Natural killer cell (primary cell): ENCODE results near the gene SNRPA1. TPM values are rescaled to one million over a fixed set of nuclear protein-coding genes. Genes with fewer than 3 reads are reported as not detected.
A peak's percentile ranks its signal among the peaks of the same experiment; 100 is the strongest.

ENCODE experiments used
- ATAC-seq, 3 donors: fragments of 150-1000 bp in 2 of 3; fragments of 200-7000 bp in 1 of 3; cut with Tn5 transposase; 1 replicate in 1 of 3; 2 replicates in 2 of 3; pipeline ENCODE4 v1.10.0; 2021; ENCODE audit warnings: mild to moderate bottlenecking in 2 of 3, moderate library complexity in 2 of 3
- DNase-seq, 2 donors: peaks; one replicate each; pipeline versions ENCODE4 v3.0.0 to v3.0.0-alpha.2; 2013 to 2021; ENCODE audit warnings: mixed read lengths in 1 of 2
- H3K27ac ChIP-seq: one replicate; pipeline ENCODE4 v1.5.1; 2013; ENCODE audit warnings: mild to moderate bottlenecking, low read length
- H3K27me3 ChIP-seq: one replicate; pipeline ENCODE4 v1.6.1; 2013; ENCODE audit warnings: low read length; ENCODE audit not compliant: control insufficient read depth, insufficient read depth
- H3K36me3 ChIP-seq: one replicate; pipeline ENCODE4 v1.6.1; 2013; ENCODE audit warnings: low read length; ENCODE audit not compliant: control insufficient read depth, insufficient read depth
- H3K4me1 ChIP-seq: one replicate; pipeline ENCODE4 v1.6.1; 2013; ENCODE audit warnings: low read length; ENCODE audit not compliant: control insufficient read depth, insufficient read depth
- H3K4me3 ChIP-seq: one replicate; pipeline ENCODE4 v1.5.1; 2013; ENCODE audit warnings: low read length
- H3K9me3 ChIP-seq: one replicate; pipeline ENCODE4 v1.6.1; 2013; ENCODE audit warnings: low read length; ENCODE audit not compliant: control insufficient read depth, insufficient read depth
- H3K27ac Mint-ChIP-seq, 2 donors: one replicate each; pipeline ENCODE4 v1.8.0; 2022; ENCODE audit warnings: mild to moderate bottlenecking in 2 of 2, mixed read lengths in 2 of 2, moderate library complexity in 1 of 2
- H3K27me3 Mint-ChIP-seq, 2 donors: one replicate each; pipeline ENCODE4 v1.8.0; 2022; ENCODE audit warnings: low read depth in 2 of 2, mixed read lengths in 2 of 2
- H3K36me3 Mint-ChIP-seq: one replicate; pipeline ENCODE4 v1.8.0; 2022; ENCODE audit warnings: mixed read lengths
- H3K4me1 Mint-ChIP-seq, 2 donors: one replicate each; pipeline ENCODE4 v1.8.0; 2022; ENCODE audit warnings: mixed read lengths in 2 of 2
- H3K4me3 Mint-ChIP-seq: one replicate; pipeline ENCODE4 v1.8.0; 2022; ENCODE audit warnings: mild to moderate bottlenecking, moderate library complexity, mixed read lengths
- H3K9me3 Mint-ChIP-seq, 2 donors: one replicate each; pipeline ENCODE4 v1.8.0; 2022; ENCODE audit warnings: mixed read lengths in 2 of 2
- CTCF ChIP-seq: fragments of 200-600 bp; IDR thresholded peaks from one replicate; pipeline ENCODE4 v1.8.0; 2022; ENCODE audit warnings: antibody characterized with exemption
- WGBS: methylation state at CpG from one replicate; pipeline ENCODE4 v1.1.7; 2013; ENCODE audit warnings: missing lambda C conversion rate; ENCODE audit not compliant: insufficient coverage; 5-methylcytosine and 5-hydroxymethylcytosine counted together
- intact Hi-C: fragments of 100-400 bp; cut with micrococcal nuclease; formaldehyde crosslinking; loops from one replicate; pipeline ENCODE4 v1.14.2; 2022
- total RNA-seq, 4 donors: library from RNA; stranded (reverse); fragments of 120-200 nt in 1 of 4; gene quantifications; one replicate each; pipeline versions ENCODE4 v1.2.3 to v1.2.4, GENCODE V29; 2013 to 2022

Gene SNRPA1
- total RNA-seq, 3 donors from 2014 or later (not counting 1 experiment from before 2014, with no cell fraction given), result 146 to 174 (median 167) TPM

- no peak overlapping the region for H3K27ac ChIP-seq
- DNase-seq, result no peak
- no peak overlapping the region for H3K4me3 ChIP-seq
- H3K4me3 Mint-ChIP-seq, result no peak overlapping the region
- H3K9me3 Mint-ChIP-seq, result no peaks in the 10 kb centered on the region
- H3K36me3 ChIP-seq, result no peaks in the 10 kb centered on the region
- H3K27me3 ChIP-seq, result peaks cover under 1% of the 10 kb centered on the region
- no peaks in the 10 kb centered on the region for H3K36me3 Mint-ChIP-seq
- no peaks in the 10 kb centered on the region for H3K9me3 ChIP-seq
- H3K4me1 ChIP-seq, result peaks cover 24% of the 10 kb centered on the region
- no peak for ATAC-seq
- intact Hi-C loops, result no loop called here
- no peak for TF ChIP-seq CTCF
- H3K27me3 Mint-ChIP-seq, result no peaks in the 10 kb centered on the region
- WGBS, result 94% methylated on average over 21 of the region's 21 CpGs
- H3K27ac Mint-ChIP-seq, result peak overlapping the region in 1 of 2 donors; percentile 95
- H3K4me1 Mint-ChIP-seq, result peaks cover 18 to 20% of the 10 kb centered on the region in 2 donors
These were observed 27.1 kb upstream of the SNRPA1 start for GRCh38 chr15:101322016-101322695.

GRCh38 chr15:101320501-101321052 lies 25.5 kb upstream of the SNRPA1 start:
- peak; percentile 64 to 84 for DNase-seq
- H3K36me3 Mint-ChIP-seq, result no peaks in the 10 kb centered on the region
- Histone ChIP-seq H3K27me3 (no peaks in the 10 kb centered on the region), H3K4me3 (peak overlapping the region; percentile 22), H3K27ac (peak overlapping the region; percentile 82), H3K36me3 (no peaks in the 10 kb centered on the region), H3K4me1 (peaks cover 24% of the 10 kb centered on the region), H3K9me3 (no peaks in the 10 kb centered on the region)
- peak; percentile 95 to 98 (median 98) for ATAC-seq
- no peaks in the 10 kb centered on the region for H3K9me3 Mint-ChIP-seq
- intact Hi-C loops, result loop anchor here (1.0 kb wide), 1 partner anchor 14 kb away; no protein-coding TSS in a partner anchor
- peaks cover 18 to 20% of the 10 kb centered on the region in 2 donors for H3K4me1 Mint-ChIP-seq
- TF ChIP-seq CTCF, result peak; percentile 73
- peak overlapping the region; percentile 86 for H3K4me3 Mint-ChIP-seq
- H3K27ac Mint-ChIP-seq, result peak overlapping the region; percentile 95
- no peaks in the 10 kb centered on the region for H3K27me3 Mint-ChIP-seq
- 16% methylated on average over 21 of the region's 21 CpGs for WGBS

GRCh38 chr15:101318839-101319238 lies 23.8 kb upstream of the SNRPA1 start:
- WGBS, result 59% methylated on average over 7 of the region's 7 CpGs
- ATAC-seq, result no peak
- Histone ChIP-seq H3K4me3 (no peak overlapping the region), H3K4me1 (peaks cover 24% of the 10 kb centered on the region), H3K27ac (no peak overlapping the region), H3K36me3 (no peaks in the 10 kb centered on the region), H3K27me3 (no peaks in the 10 kb centered on the region), H3K9me3 (no peaks in the 10 kb centered on the region)
- Mint-ChIP-seq H3K27me3 (no peaks in the 10 kb centered on the region), H3K4me3 (peak overlapping the region; percentile 47), H3K27ac (peak overlapping the region; percentile 95), H3K9me3 (no peaks in the 10 kb centered on the region), H3K36me3 (no peaks in the 10 kb centered on the region), H3K4me1 (peaks cover 18 to 20% of the 10 kb centered on the region in 2 donors)
- intact Hi-C loops, result no loop called here
- TF ChIP-seq CTCF, result no peak
- DNase-seq, result no peak
